NT2/D1 (cell line): ENCODE measurements around the gene CSF1R.

Experiments
- SUZ12 ChIP-seq: IDR thresholded peaks from 2 replicates; pipeline ENCODE4 v1.6.1; 2011; ENCODE audit not compliant: insufficient read length, insufficient read depth; ENCODE audit errors: extremely low read depth
- YY1 ChIP-seq: IDR thresholded peaks from 2 replicates; pipeline ENCODE4 v1.6.1; 2011; ENCODE audit not compliant: insufficient read length, insufficient read depth
- ZNF274 ChIP-seq: IDR thresholded peaks from 2 replicates; pipeline ENCODE4 v1.6.1; 2011; ENCODE audit warnings: mild to moderate bottlenecking, low read depth, low read length

DNA sequence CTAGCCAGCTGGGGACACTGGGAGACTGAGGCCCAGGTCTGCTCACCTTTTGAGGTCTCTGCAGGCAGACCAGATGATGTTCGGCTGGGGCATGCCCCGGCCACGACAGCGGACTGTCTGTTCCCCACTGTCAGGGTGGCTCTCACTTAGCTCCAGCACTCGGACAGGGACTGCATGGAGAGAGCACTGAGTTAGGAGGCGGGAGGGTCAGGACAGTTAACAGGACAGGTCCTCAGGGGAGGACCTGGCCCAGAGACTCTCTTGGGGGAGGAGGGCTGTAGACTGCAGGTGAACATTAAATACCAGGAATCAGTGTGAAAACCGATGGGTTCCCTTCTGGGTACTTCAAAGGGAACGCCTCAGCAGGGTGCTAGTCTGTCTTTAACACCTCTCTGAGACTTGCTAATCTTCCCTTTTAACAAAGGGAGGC is 44.2 kb upstream of the CSF1R start:
- no peak for TF ChIP-seq ZNF274
- no peak for TF ChIP-seq SUZ12
- no peak for TF ChIP-seq YY1
